Stimulated activated CD8-positive, alpha-beta memory T cell treated with anti-CD3 and anti-CD28 coated beads, Interleukin-15, amount 100 ng/mL, for 4 hours (primary cell): ENCODE data around the gene MED29.

Source experiments
- DNase-seq, 2 donors: peaks; one replicate each; pipeline ENCODE4 v3.0.0-alpha.2; 2020; ENCODE audit warnings: low read depth in 2 of 2

MED29 gene

DNA sequence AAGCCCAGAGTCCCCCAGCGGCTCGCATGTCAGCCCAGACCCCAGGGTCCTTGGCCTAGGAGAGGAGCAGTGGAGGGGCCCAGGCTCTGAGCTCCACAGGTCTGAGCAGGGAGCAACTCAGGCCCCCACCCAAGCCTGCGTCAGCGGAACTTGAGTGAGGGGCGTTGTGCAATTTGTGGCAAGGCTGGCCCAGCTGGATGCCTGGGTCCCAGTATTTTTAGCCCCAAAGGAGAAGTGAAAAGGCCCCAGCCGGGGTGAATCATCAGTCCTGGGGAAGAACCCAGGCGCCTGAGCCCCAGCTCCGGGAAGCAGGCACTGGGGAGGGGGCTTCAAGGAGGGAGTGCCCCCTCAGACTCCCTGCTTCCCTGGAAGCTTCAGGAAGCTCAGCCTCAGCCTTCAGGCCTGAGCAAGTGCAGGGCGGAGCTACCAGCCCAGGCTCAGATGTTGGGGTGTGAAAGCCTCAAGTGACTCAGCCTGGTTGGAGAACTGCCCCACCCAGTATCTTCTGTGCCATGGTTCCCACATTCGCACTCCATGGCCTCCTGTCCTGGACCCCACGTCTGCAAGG, 7.2 kb downstream of the MED29 start:
- DNase-seq = no peak

GRCh38 chr19:39399668-39400050, 8.5 kb downstream of the MED29 start:
- DNase-seq = no peak

GRCh38 chr19:39400061-39400460, 8.9 kb downstream of the MED29 start:
- no peak for DNase-seq

GRCh38 chr19:39401070-39401548, 9.9 kb downstream of the MED29 start:
- DNase-seq = no peak

- peak; percentile 66 to 70 for DNase-seq
Observed at GRCh38 chr19:39401549-39402345, 10.6 kb downstream of the MED29 start.

- peak; percentile 68 to 70 for DNase-seq
Observed at GRCh38 chr19:39402346-39403300, 11.4 kb downstream of the MED29 start.

DNA sequence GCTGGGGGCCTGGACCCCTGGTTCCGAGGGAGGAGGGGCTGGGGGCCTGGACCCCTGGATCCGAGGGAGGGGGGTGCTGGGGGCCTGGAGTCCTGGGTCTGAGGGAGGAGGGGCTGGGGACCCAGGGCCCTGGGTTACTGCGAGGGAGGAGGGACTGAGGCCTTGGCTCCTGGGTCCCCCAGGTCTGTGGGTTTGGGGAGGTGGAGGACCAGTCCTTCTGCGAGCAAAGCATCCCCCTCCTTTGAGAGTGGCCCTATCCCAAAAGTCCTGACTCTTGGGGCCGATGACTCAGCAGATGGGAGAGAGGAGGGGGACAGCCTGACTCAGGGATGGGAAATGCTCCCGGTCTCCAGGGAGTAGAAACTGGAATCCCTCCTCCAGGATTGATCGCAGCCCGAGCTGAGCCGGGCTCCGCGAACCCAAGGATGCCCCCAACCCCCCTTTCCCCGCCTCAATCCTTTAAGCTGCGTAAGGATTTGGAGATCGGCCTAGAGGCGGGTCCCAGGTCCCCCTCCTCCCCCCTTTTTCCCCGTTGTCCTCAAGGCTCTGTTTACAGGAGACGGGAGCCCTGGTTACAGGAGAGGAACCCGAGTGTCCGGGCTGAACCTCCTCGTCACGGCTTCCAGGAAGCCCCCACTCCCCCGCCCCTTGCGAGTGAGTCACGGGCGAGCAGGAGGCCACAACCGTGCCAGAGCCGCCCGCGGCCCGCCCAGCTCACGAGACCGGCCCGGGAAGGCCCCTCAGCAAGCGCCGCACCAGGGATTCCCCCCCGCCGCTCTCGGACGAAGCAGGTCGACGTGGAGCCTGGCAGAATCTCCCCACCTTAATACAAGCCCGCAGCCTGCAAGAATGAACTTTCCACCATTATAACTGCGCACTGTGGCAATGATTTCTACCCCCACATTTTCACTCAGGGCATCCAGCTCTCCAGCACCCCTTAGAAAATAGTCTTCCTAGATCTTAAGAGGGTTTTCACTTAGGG, 12.4 kb downstream of the MED29 start:
- peak; percentile 91 to 95 for DNase-seq

- DNase-seq = no peak
Observed at GRCh38 chr19:39405261-39405957, 14.2 kb downstream of the MED29 start.

DNA sequence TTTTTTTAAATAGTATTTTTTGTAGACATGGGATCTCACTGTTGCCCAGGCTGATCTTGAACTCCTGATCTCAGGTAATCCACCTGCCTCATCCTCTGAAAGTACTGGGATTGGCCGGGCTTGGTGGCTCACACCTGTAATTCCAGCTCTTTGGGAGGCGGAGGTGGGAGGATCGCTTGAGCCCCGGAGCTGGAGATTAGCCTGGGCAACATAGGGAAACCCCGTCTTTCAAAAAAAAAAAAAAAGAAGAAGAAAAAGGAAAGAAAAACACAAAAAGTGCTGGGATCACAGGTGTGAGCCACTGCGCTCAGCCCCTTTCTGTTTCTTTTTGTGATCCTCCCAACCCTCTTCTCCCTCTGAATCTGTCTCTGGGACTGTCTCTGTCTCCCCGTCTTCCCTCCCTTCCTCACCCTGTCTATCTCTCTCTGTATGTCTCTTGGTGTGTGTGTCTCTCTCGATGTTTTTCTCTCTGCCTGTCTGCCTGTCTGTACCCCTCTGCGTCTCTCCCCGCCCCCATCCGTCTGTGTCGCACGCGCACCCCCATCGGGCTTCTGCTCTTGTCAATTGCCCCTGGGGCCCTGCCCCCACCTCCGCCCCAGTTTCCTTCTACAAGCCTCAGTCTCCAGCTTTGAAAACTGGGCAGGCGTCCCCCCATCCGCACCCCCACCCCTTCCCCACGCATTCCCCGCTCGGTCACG, 14.9 kb downstream of the MED29 start:
- peak; percentile 78 to 85 for DNase-seq

GRCh38 chr19:39406656-39407409, 15.7 kb downstream of the MED29 start, which contains the start of gene ZFP36:
TSS of gene ZFP36 (plus strand) at chr19:39406847. CDS start at chr19:39406905, 58 bp downstream.
- DNase-seq = peak; percentile 74 to 77

DNA sequence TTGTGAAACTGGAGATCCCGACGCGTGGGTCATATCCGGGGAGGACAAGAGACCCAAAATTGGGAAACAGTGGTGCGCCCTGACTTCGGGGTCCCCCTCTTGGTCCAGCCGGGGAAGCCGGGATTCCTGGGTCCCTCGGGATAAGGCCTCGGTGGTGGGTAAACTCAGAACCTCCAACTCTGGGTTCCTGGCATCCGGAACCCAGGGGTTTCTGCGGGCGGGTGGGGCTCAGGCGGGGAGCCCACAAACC, 16.2 kb downstream of the MED29 start:
- no peak for DNase-seq

GRCh38 chr19:39407660-39408391, 16.6 kb downstream of the MED29 start:
- DNase-seq = no peak

- no peak for DNase-seq
Observed at GRCh38 chr19:39408392-39409207, 17.4 kb downstream of the MED29 start.

DNA sequence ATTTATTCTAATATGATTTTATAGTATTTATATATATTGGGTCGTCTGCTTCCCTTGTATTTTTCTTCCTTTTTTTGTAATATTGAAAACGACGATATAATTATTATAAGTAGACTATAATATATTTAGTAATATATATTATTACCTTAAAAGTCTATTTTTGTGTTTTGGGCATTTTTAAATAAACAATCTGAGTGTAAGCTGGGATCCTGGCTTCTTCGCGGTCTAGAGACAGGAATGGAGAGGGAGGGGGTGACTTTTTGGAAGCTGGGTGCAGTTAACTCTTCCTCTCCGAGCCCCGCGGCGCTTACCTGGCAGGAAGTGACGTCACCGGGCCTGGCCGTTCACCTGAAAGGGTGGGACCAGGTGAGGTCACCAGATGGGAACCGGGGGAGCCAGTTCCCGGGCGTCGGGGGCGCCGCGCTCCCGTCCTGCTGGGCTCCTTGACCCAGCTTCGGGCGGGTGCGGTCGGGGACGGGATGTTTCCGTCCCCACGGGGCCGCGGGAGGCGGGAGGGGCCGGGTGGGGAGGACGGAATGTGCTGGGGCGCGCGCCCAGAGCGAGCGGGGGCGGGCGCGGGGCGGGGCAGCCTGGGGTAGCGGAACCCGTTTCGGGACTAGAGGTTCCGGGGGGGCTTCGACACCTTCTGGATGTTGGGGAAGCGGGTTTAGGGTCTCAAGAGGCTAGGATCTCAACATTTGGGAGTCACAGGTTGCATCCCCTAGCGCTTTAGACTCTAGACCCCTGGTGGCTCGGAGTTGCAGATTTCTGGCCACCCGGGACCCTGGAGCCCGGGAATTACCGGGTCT, 18.2 kb downstream of the MED29 start:
- peak; percentile 63 to 69 for DNase-seq

DNA sequence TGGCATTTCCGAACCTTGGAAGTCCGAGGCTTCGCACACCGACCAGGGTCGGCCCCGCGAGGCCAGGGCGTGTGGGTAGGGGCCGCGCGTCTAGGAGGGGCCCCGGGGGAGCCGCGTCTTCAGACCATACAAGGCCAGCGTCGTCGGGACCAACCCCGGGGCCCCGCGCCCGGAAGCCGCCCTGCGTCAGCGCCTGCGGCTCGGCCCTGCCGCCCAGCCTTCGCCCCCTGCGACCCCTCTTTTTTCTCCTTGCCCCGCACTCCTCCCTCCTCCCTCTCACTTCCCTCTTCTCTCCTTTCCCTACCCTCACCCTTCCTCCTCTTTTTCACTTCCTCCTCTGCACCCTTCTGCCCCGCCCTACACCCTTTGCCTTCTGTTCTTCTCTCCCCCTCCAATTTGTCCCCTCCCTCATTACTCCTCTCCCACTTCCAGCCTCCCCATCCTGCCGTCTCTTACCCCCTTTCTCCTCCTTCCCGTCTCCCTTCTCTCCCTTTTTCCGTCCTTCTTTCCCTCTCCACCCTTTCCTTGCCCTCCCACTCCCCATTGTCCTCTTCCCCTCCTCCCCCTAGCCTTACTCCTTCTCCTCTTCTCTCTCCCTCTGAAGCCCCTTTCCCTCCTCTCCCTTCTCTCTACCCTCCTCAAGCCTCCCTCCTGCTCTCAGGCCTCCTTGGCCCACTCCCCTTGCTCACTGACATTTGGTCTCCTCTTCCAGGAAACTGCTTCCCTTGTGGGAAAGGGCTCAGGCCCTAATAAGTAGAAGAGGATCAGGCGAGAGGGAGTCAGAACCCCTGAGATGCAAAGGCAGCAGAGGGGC, 19.0 kb downstream of the MED29 start:
- DNase-seq = no peak

DNA sequence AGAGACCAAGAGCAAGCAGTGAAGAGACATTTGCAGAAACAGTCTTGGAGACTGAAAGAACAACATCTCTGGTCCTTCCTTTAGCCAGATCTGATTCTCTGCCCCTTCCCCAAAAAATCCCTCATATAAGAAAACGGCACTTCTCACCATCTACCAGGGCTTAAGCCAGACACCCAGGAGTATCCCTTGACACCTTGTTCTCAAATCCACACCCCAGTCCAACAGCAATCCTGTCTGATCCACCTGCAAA, 19.6 kb downstream of the MED29 start:
- no peak for DNase-seq
